Measurements from ENCODE around the gene ATRIP.
"Not testable (repeated sequence)": the region's sequence is repeated elsewhere in the genome, so short reads cannot be mapped to it uniquely, and the experiment has no call there.

The ATRIP gene

GRCh38 chr3:48469046-48469915 is 22.7 kb downstream of the ATRIP start:
- Histone ChIP-seq H3K4me3 (no peak overlapping the region), H3K27ac (peak overlapping the region; percentile 93 to 95), H3K36me3 (peaks cover 13 to 35% (median 35%) of the 10 kb centered on the region in 3 donors), H3K4me1 (peaks cover 0 to 76% (median 69%) of the 10 kb centered on the region in 4 donors), H3K27me3 (no peaks in the 10 kb centered on the region), H3K9me3 (no peaks in the 10 kb centered on the region)
- TF ChIP-seq, protein P1, sequence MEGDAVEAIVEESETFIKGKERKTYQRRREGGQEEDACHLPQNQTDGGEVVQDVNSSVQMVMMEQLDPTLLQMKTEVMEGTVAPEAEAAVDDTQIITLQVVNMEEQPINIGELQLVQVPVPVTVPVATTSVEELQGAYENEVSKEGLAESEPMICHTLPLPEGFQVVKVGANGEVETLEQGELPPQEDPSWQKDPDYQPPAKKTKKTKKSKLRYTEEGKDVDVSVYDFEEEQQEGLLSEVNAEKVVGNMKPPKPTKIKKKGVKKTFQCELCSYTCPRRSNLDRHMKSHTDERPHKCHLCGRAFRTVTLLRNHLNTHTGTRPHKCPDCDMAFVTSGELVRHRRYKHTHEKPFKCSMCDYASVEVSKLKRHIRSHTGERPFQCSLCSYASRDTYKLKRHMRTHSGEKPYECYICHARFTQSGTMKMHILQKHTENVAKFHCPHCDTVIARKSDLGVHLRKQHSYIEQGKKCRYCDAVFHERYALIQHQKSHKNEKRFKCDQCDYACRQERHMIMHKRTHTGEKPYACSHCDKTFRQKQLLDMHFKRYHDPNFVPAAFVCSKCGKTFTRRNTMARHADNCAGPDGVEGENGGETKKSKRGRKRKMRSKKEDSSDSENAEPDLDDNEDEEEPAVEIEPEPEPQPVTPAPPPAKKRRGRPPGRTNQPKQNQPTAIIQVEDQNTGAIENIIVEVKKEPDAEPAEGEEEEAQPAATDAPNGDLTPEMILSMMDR (IDR thresholded peaks at IDR 0.05) = no peak
- DNase-seq = no peak
- intact Hi-C loops (cut with DNase I; ENCODE audit: low total_unique reads) = loop anchor here (5.0 to 10.0 kb wide), 3 partner anchors 38 to 216 kb away; partner anchors contain the start of genes NCKIPSD and SLC26A6

DNA sequence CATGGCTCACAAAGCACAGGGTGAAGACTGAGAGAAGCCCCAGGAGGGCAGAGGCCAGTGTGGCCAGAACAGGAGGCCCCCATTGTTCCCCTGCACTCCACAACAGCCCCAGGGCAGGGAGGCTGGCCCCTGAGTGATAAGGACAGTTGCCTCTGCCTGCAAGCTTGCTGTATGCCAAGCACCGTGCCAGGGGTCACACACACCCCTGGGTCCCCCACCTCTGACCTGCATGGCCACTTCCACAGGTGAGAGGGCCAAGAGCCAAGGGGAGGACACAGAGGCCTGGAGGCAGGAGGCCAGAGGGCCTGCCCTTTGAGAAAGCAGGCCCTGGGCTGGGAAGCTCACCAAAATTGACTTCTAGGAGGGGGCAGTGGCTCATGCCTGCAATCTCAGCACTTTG is 23.7 kb downstream of the ATRIP start:
- Histone ChIP-seq H3K36me3 (peaks cover 13 to 39% (median 32%) of the 10 kb centered on the region in 3 donors), H3K27me3 (no peaks in the 10 kb centered on the region), H3K4me3 (no peak overlapping the region), H3K4me1 (peaks cover 0 to 69% (median 62%) of the 10 kb centered on the region in 4 donors), H3K9me3 (no peaks in the 10 kb centered on the region), H3K27ac (peak overlapping the region; percentile 93 to 95)
- intact Hi-C loops (cut with DNase I; ENCODE audit: low total_unique reads) = no loop called here
- TF ChIP-seq, protein P1 (IDR thresholded peaks at IDR 0.05) = no peak
- DNase-seq = no peak

- peaks cover 13 to 39% (median 26%) of the 10 kb centered on the region in 3 donors for H3K36me3 ChIP-seq
- intact Hi-C loops (cut with DNase I; ENCODE audit: low total_unique reads) = no loop called here
- peak in 1 of 2 donors; percentile 72 for DNase-seq
Measured at GRCh38 chr3:48472673-48472922, 26.1 kb downstream of the ATRIP start.

DNA sequence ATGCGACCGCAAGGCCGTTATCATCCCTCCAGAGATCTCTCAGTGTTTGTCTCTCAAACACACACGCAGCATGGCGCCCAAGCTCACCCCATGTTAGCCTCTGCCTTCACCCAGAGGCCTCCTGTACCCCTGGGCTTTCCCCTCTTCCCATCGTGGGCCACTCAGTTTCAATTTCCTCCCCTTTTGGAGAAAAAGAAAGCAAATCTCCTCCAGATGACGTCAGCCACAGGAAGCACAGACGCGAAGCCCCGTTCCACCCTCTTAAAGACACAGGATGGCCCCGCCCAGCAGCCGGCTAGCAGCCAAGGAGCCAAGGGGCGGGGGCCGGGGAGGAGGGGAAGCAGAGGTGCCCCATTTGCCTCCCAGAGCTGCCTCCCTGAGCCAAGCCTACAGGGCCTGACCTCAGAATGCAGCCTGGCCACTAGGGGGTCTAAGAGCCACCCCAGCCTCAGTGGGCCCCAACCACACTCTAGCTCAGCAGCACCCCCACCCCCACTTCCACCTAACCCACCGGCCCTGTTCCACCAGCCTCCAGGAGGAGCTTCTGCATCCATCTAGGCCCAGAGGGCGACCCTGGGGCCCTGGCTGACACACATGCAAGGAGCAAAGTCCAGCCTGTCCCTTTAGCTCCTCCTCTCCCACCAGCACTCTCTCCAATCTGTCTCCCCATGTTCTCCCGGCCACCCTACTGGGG is 26.5 kb downstream of the ATRIP start:
- Histone ChIP-seq H3K4me3 (peak overlapping the region; percentile 66 to 70), H3K4me1 (peaks cover 0 to 49% (median 43%) of the 10 kb centered on the region in 4 donors), H3K27ac (peak overlapping the region; percentile 93 to 95), H3K36me3 (peaks cover 9 to 39% (median 22%) of the 10 kb centered on the region in 3 donors), H3K9me3 (no peaks in the 10 kb centered on the region), H3K27me3 (no peaks in the 10 kb centered on the region)
- TF ChIP-seq, protein P1 (IDR thresholded peaks at IDR 0.05) = peak; percentile 41 to 46
- DNase-seq = peak; percentile 92 to 95
- intact Hi-C loops (cut with DNase I; ENCODE audit: low total_unique reads) = no loop called here

More at GRCh38 chr3:48472673-48472922, 26.1 kb downstream of the ATRIP start:
- H3K4me1 ChIP-seq = peaks cover 0 to 53% (median 48%) of the 10 kb centered on the region in 4 donors
- H3K27me3 ChIP-seq = no peaks in the 10 kb centered on the region
- TF ChIP-seq, protein P1 (IDR thresholded peaks at IDR 0.05) = no peak
- H3K9me3 ChIP-seq = no peaks in the 10 kb centered on the region
- peak overlapping the region; percentile 93 to 95 for H3K27ac ChIP-seq
- peak overlapping the region; percentile 66 to 70 for H3K4me3 ChIP-seq

- Histone ChIP-seq H3K36me3 (peaks cover 4 to 39% (median 19%) of the 10 kb centered on the region in 3 donors), H3K4me1 (peaks cover 0 to 44% (median 38%) of the 10 kb centered on the region in 4 donors), H3K9me3 (no peaks in the 10 kb centered on the region), H3K4me3 (peak overlapping the region in 1 of 2 donors; percentile 70), H3K27me3 (no peaks in the 10 kb centered on the region), H3K27ac (peak overlapping the region; percentile 93 to 95)
- intact Hi-C loops (cut with DNase I; ENCODE audit: low total_unique reads) = no loop called here
- peak in 1 of 2 donors; percentile 53 for DNase-seq
- TF ChIP-seq, protein P1 (IDR thresholded peaks at IDR 0.05) = no peak
Measured at GRCh38 chr3:48473617-48473952, 27.0 kb downstream of the ATRIP start.

GRCh38 chr3:48474031-48474430 is 27.5 kb downstream of the ATRIP start:
- intact Hi-C loops (cut with DNase I; ENCODE audit: low total_unique reads) = not testable (repeated sequence)
- H3K27ac ChIP-seq = peak overlapping the region in 1 of 2 donors; percentile 93

More at GRCh38 chr3:48474031-48474430, 27.5 kb downstream of the ATRIP start:
- H3K36me3 ChIP-seq = peaks cover 0 to 39% (median 18%) of the 10 kb centered on the region in 3 donors
- peak in 1 of 2 donors; percentile 55 for DNase-seq
- not testable (repeated sequence) for H3K4me3 ChIP-seq, H3K9me3 ChIP-seq, H3K27me3 ChIP-seq
- peaks cover 0 to 39% (median 34%) of the 10 kb centered on the region in 4 donors for H3K4me1 ChIP-seq

Data from tibial artery (tissue), 4 donors.